ENCODE results near the gene AP2S1. TPM values are rescaled to one million over a fixed set of nuclear protein-coding genes. Genes with fewer than 3 reads are reported as not detected.

The AP2S1 gene
- total RNA-seq, 1 experiment from 2014 or later: 146 TPM

- DNase-seq (ENCODE audit: low read depth, low spot score) (no peak), ATAC-seq (no peak)
- Histone ChIP-seq H3K27me3 (ENCODE audit: control insufficient read depth, insufficient read depth, low read length) (no peaks in the 10 kb centered on the region), H3K4me3 (ENCODE audit: low read depth in 2 of 2, low read length in 2 of 2) (no peak overlapping the region), H3K4me1 (ENCODE audit: control insufficient read depth, insufficient read depth, low read length) (peaks cover 2% of the 10 kb centered on the region), H3K27ac (ENCODE audit: low read length) (no peak overlapping the region), H3K36me3 (ENCODE audit: control insufficient read depth, insufficient read depth, low read length) (peaks cover 3% of the 10 kb centered on the region; the same call in 1 of the 2 replicates), H3K9me3 (ENCODE audit: control insufficient read depth, insufficient read depth, low read depth, low read length) (no peaks in the 10 kb centered on the region)
- TF ChIP-seq REST (IDR thresholded peaks at IDR 0.05; ENCODE audit: insufficient read depth in 1 of 2, low read depth in 2 of 2, low read length in 1 of 2): no peak
- TF ChIP-seq TCF7L2 (IDR thresholded peaks at IDR 0.05; ENCODE audit: low read depth, low read length): no peak
- TF ChIP-seq POLR2AphosphoS5 (IDR thresholded peaks at IDR 0.05; ENCODE audit: low read depth, low read length): no peak
- TF ChIP-seq SIN3A (IDR thresholded peaks at IDR 0.05; ENCODE audit: borderline replicate concordance, insufficient read depth, low read depth, low read length): no peak
- TF ChIP-seq CTCF (IDR thresholded peaks at IDR 0.05): no peak
- no TSS peak for BruUV-seq (replicated peaks)
- in situ Hi-C loops (cut with HindIII; ENCODE audit: low pct_unique_long_range_greater_than_20kb, low sequenced_read_pairs): no loop called here
- intact Hi-C loops (cut with micrococcal nuclease; ENCODE audit: unreplicated experiment): no loop called here
- CTCF ChIA-PET: interaction anchor here (0.6 kb wide), 1 partner anchor 40 kb away, joined by 7 read pairs; no protein-coding TSS in a partner anchor
- POLR2A ChIA-PET: no interaction called here
Observed at GRCh38 chr19:46789371-46789770, 61.3 kb downstream of the AP2S1 start.

- intact Hi-C loops (cut with micrococcal nuclease; ENCODE audit: unreplicated experiment) (no loop called here), in situ Hi-C loops (cut with HindIII; ENCODE audit: low pct_unique_long_range_greater_than_20kb, low sequenced_read_pairs) (no loop called here)
- peaks cover 3% of the 10 kb centered on the region; the same call in 1 of the 2 replicates for H3K36me3 ChIP-seq (ENCODE audit: control insufficient read depth, insufficient read depth, low read length)
- no peak overlapping the region; a peak in 1 of 4 replicates for H3K4me3 ChIP-seq (ENCODE audit: low read depth in 2 of 2, low read length in 2 of 2)
- peaks cover 6% of the 10 kb centered on the region for H3K4me1 ChIP-seq (ENCODE audit: control insufficient read depth, insufficient read depth, low read length)
- H3K9me3 ChIP-seq (ENCODE audit: control insufficient read depth, insufficient read depth, low read depth, low read length): no peaks in the 10 kb centered on the region
- no peak for ATAC-seq
- ChIA-PET CTCF (no interaction called here), POLR2A (interaction anchor here (0.7 kb wide), 1 partner anchor 41 kb away, joined by 5 read pairs; no protein-coding TSS in a partner anchor)
- H3K27ac ChIP-seq (ENCODE audit: low read length): no peak overlapping the region
- TF ChIP-seq POLR2AphosphoS5 (IDR thresholded peaks at IDR 0.05; ENCODE audit: low read depth, low read length) (no peak), CTCF (IDR thresholded peaks at IDR 0.05) (no peak), REST (IDR thresholded peaks at IDR 0.05; ENCODE audit: insufficient read depth in 1 of 2, low read depth in 2 of 2, low read length in 1 of 2) (no peak), TCF7L2 (IDR thresholded peaks at IDR 0.05; ENCODE audit: low read depth, low read length) (no peak), SIN3A (IDR thresholded peaks at IDR 0.05; ENCODE audit: borderline replicate concordance, insufficient read depth, low read depth, low read length) (no peak)
- BruUV-seq (replicated peaks): no TSS peak
- DNase-seq (ENCODE audit: low read depth, low spot score): no peak
- H3K27me3 ChIP-seq (ENCODE audit: control insufficient read depth, insufficient read depth, low read length): no peaks in the 10 kb centered on the region
Observed at GRCh38 chr19:46788968-46789338, 61.7 kb downstream of the AP2S1 start.

Data from Panc1 (cell line).